CD4-positive, alpha-beta T cell (primary cell): Measurements from ENCODE around the gene CCR5AS.

Experiments used
- ATAC-seq: fragments of 200-7000 bp; cut with Tn5 transposase; one replicate; pipeline ENCODE4 v1.10.0; 2022; ENCODE audit warnings: mild to moderate bottlenecking; ENCODE audit not compliant: poor library complexity
- CTCF ChIA-PET: fragments of 350-600 bp; sonication (Branson Sonifier 250); formaldehyde crosslinking; loops from one replicate; lab custom pipeline; 2021; ENCODE audit warnings: antibody characterized with exemption, inconsistent platforms; lab: Charles Lee
- POLR2A ChIA-PET: fragments of 350-600 bp; sonication (Branson Sonifier 250); formaldehyde crosslinking; loops from one replicate; lab custom pipeline; 2021; ENCODE audit warnings: antibody characterized with exemption, inconsistent platforms; lab: Charles Lee
- DNase-seq, 14 experiments: peaks; one replicate each; pipeline ENCODE4 v3.0.0-alpha.2; 2013 to 2020; ENCODE audit warnings: mixed read lengths in 2 of 14
- H3K27ac ChIP-seq, 2 donors: one replicate each; pipeline versions ENCODE4 v1.5.1 to v1.7.0; 2013; ENCODE audit warnings: low read length in 2 of 2, low read depth in 1 of 2, mild to moderate bottlenecking in 1 of 2
- H3K27me3 ChIP-seq, 2 experiments: 1 replicate in 1 of 2; 2 replicates in 1 of 2; pipeline versions ENCODE4 v1.6.1 to v1.7.0; 2013; ENCODE audit warnings: low read length in 2 of 2, control low read depth in 1 of 2, mild to moderate bottlenecking in 1 of 2, moderate library complexity in 1 of 2; ENCODE audit not compliant: insufficient read depth in 2 of 2, control insufficient read depth in 1 of 2
- H3K36me3 ChIP-seq: one replicate; pipeline ENCODE4 v1.6.1; 2013; ENCODE audit warnings: low read length, control low read depth; ENCODE audit not compliant: insufficient read depth
- H3K4me1 ChIP-seq: one replicate; pipeline ENCODE4 v1.6.1; 2013; ENCODE audit warnings: low read length, control low read depth; ENCODE audit not compliant: insufficient read depth
- H3K4me3 ChIP-seq: one replicate; pipeline ENCODE4 v1.5.1; 2013; ENCODE audit warnings: mild to moderate bottlenecking, low read length, moderate library complexity
- H3K9me3 ChIP-seq, 2 experiments: 1 replicate in 1 of 2; 2 replicates in 1 of 2; pipeline versions ENCODE4 v1.6.1 to v1.7.0; 2013; ENCODE audit warnings: low read length in 2 of 2, mild to moderate bottlenecking in 2 of 2, control low read depth in 1 of 2, moderate library complexity in 1 of 2; ENCODE audit not compliant: control insufficient read depth in 1 of 2, insufficient read depth in 1 of 2
- H3K27ac Mint-ChIP-seq: one replicate; pipeline ENCODE4 v1.8.0; 2020; ENCODE audit warnings: mixed read lengths
- H3K27me3 Mint-ChIP-seq: one replicate; pipeline ENCODE4 v1.8.0; 2021; ENCODE audit warnings: mixed read lengths
- H3K36me3 Mint-ChIP-seq: one replicate; pipeline ENCODE4 v1.8.0; 2021; ENCODE audit warnings: low read depth, mixed read lengths
- H3K4me1 Mint-ChIP-seq: one replicate; pipeline ENCODE4 v1.8.0; 2021; ENCODE audit warnings: low read depth, mixed read lengths
- H3K4me3 Mint-ChIP-seq: one replicate; pipeline ENCODE4 v1.8.0; 2020; ENCODE audit warnings: mild to moderate bottlenecking, mixed read lengths
- H3K9me3 Mint-ChIP-seq: one replicate; pipeline ENCODE4 v1.8.0; 2020; ENCODE audit warnings: mixed read lengths
- intact Hi-C, 2 experiments: fragments of 100-400 bp; cut with DNase I in 1 of 2; cut with micrococcal nuclease in 1 of 2; formaldehyde crosslinking; loops; one replicate each; pipeline versions ENCODE4 v1.15.1 to v1.9.0; 2023 to 2025; cut with DNase I, micrococcal nuclease
- TF ChIP-seq, protein P1 (sequence below): fragments of 200-600 bp; IDR thresholded peaks from one replicate; pipeline ENCODE4 v1.8.0; 2022; ENCODE audit warnings: antibody characterized with exemption, mild to moderate bottlenecking

CCR5AS gene

GRCh38 chr3:46344476-46344875 lies 62.4 kb downstream of the CCR5AS start:
- DNase-seq (no peak), ATAC-seq (no peak)
- Mint-ChIP-seq H3K4me1 (peaks cover 19% of the 10 kb centered on the region), H3K36me3 (no peaks in the 10 kb centered on the region), H3K4me3 (no peak overlapping the region), H3K9me3 (no peaks in the 10 kb centered on the region), H3K27ac (no peak overlapping the region), H3K27me3 (no peaks in the 10 kb centered on the region)
- TF ChIP-seq, protein P1, sequence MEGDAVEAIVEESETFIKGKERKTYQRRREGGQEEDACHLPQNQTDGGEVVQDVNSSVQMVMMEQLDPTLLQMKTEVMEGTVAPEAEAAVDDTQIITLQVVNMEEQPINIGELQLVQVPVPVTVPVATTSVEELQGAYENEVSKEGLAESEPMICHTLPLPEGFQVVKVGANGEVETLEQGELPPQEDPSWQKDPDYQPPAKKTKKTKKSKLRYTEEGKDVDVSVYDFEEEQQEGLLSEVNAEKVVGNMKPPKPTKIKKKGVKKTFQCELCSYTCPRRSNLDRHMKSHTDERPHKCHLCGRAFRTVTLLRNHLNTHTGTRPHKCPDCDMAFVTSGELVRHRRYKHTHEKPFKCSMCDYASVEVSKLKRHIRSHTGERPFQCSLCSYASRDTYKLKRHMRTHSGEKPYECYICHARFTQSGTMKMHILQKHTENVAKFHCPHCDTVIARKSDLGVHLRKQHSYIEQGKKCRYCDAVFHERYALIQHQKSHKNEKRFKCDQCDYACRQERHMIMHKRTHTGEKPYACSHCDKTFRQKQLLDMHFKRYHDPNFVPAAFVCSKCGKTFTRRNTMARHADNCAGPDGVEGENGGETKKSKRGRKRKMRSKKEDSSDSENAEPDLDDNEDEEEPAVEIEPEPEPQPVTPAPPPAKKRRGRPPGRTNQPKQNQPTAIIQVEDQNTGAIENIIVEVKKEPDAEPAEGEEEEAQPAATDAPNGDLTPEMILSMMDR, result no peak
- Histone ChIP-seq H3K9me3 (peaks cover 0 to 3% of the 10 kb centered on the region in 2 experiments), H3K4me1 (peaks cover 7% of the 10 kb centered on the region), H3K4me3 (no peak overlapping the region), H3K36me3 (no peaks in the 10 kb centered on the region), H3K27ac (no peak overlapping the region), H3K27me3 (no peaks in the 10 kb centered on the region)
- POLR2A ChIA-PET, result no interaction called here
- intact Hi-C loops, result no loop called here
- CTCF ChIA-PET, result no interaction called here

DNA sequence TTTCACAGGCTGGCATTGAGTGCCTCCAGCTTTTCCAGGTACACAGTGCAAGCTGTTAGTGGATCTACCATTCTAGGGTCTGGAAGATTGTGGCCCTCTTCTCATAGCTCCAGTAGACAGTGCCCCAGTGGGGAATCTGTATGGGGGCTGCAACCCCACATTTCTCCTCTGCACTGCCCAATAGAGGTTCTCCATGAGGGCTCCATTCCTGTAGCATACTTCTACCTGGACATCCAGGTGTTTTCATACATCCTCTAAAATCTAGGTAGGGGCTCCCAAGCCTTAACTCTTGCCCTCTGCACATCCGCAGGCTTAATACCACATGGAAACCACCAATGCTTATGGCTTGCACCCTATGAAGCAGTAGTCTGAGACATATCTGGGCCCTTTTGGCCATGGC lies 68.0 kb downstream of the CCR5AS start:
- peaks cover 6% of the 10 kb centered on the region for H3K36me3 Mint-ChIP-seq
- H3K27ac ChIP-seq, result no peak overlapping the region

GRCh38 chr3:46337911-46338310 lies 69.0 kb downstream of the CCR5AS start:
- ChIA-PET POLR2A (no interaction called here), CTCF (no interaction called here)
- DNase-seq (no peak), ATAC-seq (no peak)
- Mint-ChIP-seq H3K4me1 (no peaks in the 10 kb centered on the region), H3K36me3 (peaks cover 6% of the 10 kb centered on the region), H3K9me3 (peaks cover 9% of the 10 kb centered on the region), H3K27ac (no peak overlapping the region), H3K4me3 (no peak overlapping the region), H3K27me3 (no peaks in the 10 kb centered on the region)
- Histone ChIP-seq H3K27me3 (no peaks in the 10 kb centered on the region), H3K9me3 (peaks cover 12 to 20% of the 10 kb centered on the region in 2 experiments), H3K27ac (no peak overlapping the region), H3K36me3 (no peaks in the 10 kb centered on the region), H3K4me1 (no peaks in the 10 kb centered on the region), H3K4me3 (no peak overlapping the region)
- TF ChIP-seq, protein P1, result no peak
- intact Hi-C loops, result no loop called here

More for the DNA sequence above, 68.0 kb downstream of the CCR5AS start:
- Histone ChIP-seq H3K9me3 (peaks cover 12 to 20% of the 10 kb centered on the region in 2 experiments), H3K27me3 (no peaks in the 10 kb centered on the region), H3K4me3 (no peak overlapping the region), H3K36me3 (no peaks in the 10 kb centered on the region), H3K4me1 (no peaks in the 10 kb centered on the region)
- H3K27me3 Mint-ChIP-seq, result no peaks in the 10 kb centered on the region
- ChIA-PET CTCF (no interaction called here), POLR2A (no interaction called here)
- no peaks in the 10 kb centered on the region for H3K4me1 Mint-ChIP-seq
- H3K4me3 Mint-ChIP-seq, result no peak overlapping the region
- TF ChIP-seq, protein P1, result no peak
- ATAC-seq (no peak), DNase-seq (no peak)
- intact Hi-C loops, result no loop called here
- H3K9me3 Mint-ChIP-seq, result peaks cover 9% of the 10 kb centered on the region
- no peak overlapping the region for H3K27ac Mint-ChIP-seq
